AG04449 (cell line): ENCODE data around the gene BAZ1A.

ENCODE experiments used
- CTCF ChIA-PET: fragments of 350-600 bp; formaldehyde crosslinking; extraction: SDS; loops from one replicate; lab custom pipeline; 2021; ENCODE audit warnings: antibody characterized with exemption; lab: Yijun Ruan, JAX
- POLR2A ChIA-PET: fragments of 400-600, 350-600 bp; formaldehyde crosslinking; extraction: SDS; loops from one replicate; lab custom pipeline; 2020; ENCODE audit warnings: antibody characterized with exemption, inconsistent platforms; lab: Yijun Ruan, JAX
- DNase-seq: peaks from one replicate; pipeline ENCODE4 v3.0.0-alpha.2; 2010; ENCODE audit warnings: low read depth, low spot score
- H3K4me3 ChIP-seq: 2 replicates; pipeline ENCODE4 v1.5.1; 2011; ENCODE audit warnings: low read depth, mild to moderate bottlenecking, control low read depth, low read length
- TF ChIP-seq, protein P1 (sequence below): IDR thresholded peaks from one replicate; pipeline ENCODE4 v1.5.1; 2011; ENCODE audit warnings: mild to moderate bottlenecking, moderate library complexity, low read length, control low read depth, inconsistent platforms; ENCODE audit not compliant: insufficient read depth; ENCODE audit errors: missing control alignments

The BAZ1A gene

DNA sequence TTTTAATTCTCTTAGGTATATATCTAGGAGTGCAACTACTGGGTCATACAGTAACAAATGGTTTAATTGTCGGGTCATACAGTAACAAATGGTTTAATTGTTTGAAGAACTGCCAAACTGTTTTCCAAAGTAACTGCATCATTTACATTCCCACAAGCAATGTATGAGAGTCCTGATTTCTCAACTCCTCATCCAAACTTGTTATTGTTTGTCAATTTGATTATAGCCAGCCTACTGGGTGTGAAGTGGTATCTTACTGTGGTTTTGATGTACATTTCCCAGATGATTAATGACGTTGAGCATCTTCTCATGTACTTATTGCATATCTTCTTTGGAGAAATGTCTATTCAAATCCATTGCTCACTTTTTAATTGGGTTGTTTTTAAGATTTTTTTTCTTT, 93.1 kb downstream of the BAZ1A start:
- POLR2A ChIA-PET, result no interaction called here
- DNase-seq, result no peak

DNA sequence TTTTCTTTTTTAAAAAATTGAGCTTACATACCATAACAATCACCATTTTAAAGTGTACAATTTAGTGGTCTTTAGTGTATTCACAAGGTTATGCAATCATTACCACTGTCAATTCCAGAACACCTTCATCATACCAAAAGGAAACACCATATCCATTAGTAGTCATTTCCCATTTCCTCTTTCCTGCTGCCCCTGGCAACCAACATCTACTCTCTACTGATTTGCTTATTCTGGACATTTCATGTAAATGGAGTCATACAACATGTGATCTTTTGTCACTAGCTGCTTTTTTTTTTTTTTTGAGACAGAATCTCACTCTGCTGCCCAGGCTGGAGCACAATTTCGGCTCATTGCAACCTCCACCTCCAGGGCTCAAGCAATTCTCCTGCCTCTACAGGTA, 93.9 kb downstream of the BAZ1A start:
- TF ChIP-seq, protein P1, sequence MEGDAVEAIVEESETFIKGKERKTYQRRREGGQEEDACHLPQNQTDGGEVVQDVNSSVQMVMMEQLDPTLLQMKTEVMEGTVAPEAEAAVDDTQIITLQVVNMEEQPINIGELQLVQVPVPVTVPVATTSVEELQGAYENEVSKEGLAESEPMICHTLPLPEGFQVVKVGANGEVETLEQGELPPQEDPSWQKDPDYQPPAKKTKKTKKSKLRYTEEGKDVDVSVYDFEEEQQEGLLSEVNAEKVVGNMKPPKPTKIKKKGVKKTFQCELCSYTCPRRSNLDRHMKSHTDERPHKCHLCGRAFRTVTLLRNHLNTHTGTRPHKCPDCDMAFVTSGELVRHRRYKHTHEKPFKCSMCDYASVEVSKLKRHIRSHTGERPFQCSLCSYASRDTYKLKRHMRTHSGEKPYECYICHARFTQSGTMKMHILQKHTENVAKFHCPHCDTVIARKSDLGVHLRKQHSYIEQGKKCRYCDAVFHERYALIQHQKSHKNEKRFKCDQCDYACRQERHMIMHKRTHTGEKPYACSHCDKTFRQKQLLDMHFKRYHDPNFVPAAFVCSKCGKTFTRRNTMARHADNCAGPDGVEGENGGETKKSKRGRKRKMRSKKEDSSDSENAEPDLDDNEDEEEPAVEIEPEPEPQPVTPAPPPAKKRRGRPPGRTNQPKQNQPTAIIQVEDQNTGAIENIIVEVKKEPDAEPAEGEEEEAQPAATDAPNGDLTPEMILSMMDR, result no peak
- ChIA-PET CTCF (interaction anchor here (2.2 kb wide), 1 partner anchor 13 kb away, joined by 11 read pairs; no protein-coding TSS in a partner anchor), POLR2A (no interaction called here)
- DNase-seq, result peak; percentile 58
- H3K4me3 ChIP-seq, result no peak overlapping the region

More for the DNA sequence above, 93.1 kb downstream of the BAZ1A start:
- TF ChIP-seq, protein P1, result no peak
- CTCF ChIA-PET, result no interaction called here
- no peak overlapping the region for H3K4me3 ChIP-seq

DNA sequence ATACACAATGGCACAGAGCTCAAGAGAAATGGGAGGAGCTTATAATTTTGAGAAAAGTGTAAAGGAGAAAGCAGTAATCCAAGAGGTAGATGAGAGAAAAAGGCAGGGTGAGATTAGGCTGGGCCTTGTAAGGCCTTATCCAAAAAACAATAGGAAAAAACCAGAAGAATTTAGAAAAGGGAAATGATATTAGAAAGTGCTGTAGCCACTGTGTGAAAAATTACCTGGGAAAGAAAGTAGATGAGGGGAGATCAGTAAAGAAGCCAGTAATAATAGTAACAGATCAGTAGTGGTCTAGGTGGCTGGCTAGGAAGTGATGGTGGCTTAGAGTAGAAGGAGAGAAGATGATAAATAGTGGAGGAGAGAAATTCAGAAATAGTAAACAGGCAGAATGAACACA, 94.5 kb downstream of the BAZ1A start:
- no peak for DNase-seq
- ChIA-PET POLR2A (no interaction called here), CTCF (interaction anchor here (1.2 to 3.2 kb wide), 3 partner anchors 12 to 108 kb away, joined by 3 to 11 read pairs (median 8); no protein-coding TSS in a partner anchor)
- no peak overlapping the region for H3K4me3 ChIP-seq
- TF ChIP-seq, protein P1, result no peak

DNA sequence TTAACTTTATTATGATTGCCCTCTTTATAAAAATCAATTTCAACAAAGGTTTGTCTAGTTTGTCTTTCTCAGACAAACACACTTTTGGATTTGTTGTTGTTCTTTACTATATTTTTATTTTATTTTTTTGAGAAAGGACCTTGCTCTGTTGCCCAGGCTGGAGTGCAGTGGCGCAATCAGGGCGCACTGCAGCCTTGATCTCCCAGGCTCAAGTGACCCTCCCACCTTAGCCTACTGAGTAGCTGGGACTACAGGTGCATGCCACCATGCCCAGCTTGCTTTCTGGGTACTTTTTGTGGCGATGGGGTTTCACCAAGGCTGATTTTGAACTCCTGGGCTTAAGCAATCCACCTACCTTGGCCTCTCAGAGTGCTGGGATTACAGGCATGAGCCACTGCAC, 96.4 kb downstream of the BAZ1A start:
- POLR2A ChIA-PET, result no interaction called here
- CTCF ChIA-PET, result interaction anchor here (1.2 to 3.2 kb wide), 2 partner anchors 13 to 56 kb away, joined by 3 to 8 read pairs; no protein-coding TSS in a partner anchor
- no peak overlapping the region for H3K4me3 ChIP-seq
- TF ChIP-seq, protein P1, result no peak
- no peak for DNase-seq

DNA sequence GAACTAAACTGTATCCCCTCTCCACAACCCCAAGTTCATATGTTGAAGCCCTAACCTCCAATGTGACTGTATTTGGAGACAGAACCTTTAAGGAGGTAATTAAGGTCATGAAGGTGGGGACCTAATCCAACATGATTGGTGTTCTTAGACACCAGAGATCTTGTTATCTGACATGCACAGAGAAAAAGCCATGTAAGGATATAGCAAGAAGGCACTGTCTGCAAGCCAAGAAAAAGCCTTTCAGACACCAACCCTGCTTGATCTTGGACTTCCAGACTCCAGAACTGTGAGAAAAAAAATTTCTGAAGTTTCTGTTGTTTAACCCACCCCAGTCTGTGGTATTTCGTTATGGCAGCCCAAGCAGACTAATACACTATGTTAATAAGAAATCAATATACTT, 98.5 kb downstream of the BAZ1A start:
- CTCF ChIA-PET, result no interaction called here
- no peak overlapping the region for H3K4me3 ChIP-seq
- POLR2A ChIA-PET, result no interaction called here
- TF ChIP-seq, protein P1, result no peak
- DNase-seq, result no peak

DNA sequence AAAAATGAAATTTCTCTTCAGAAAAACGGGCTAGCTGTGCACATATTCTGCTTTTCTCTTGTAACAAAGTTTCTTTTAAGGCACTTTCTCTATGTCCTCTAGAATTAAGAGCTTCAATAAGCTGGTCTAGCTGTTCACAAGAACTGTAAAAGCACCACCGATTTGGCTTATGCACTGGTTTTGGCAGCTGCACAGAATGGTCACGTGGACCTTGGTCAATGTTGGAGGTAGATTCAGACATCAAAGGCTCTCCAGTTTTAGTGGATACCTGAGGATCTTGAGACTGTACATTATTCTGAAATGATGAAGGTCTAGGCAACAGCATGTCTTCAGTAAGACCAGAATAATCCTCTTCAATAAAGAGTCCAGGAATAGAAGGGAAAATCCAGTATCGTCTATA, 99.2 kb downstream of the BAZ1A start:
- DNase-seq, result no peak
- ChIA-PET POLR2A (no interaction called here), CTCF (no interaction called here)
- H3K4me3 ChIP-seq, result no peak overlapping the region
- TF ChIP-seq, protein P1, result no peak
